Calu3 (cell line): ENCODE measurements around the gene FOXO3. TPM values are rescaled to one million over a fixed set of nuclear protein-coding genes. Genes with fewer than 3 reads are reported as not detected.

Experiments
- BruUV-seq: library from RNA; stranded (reverse); fragments of 400-500 nt; replicated peaks from 2 replicates; lab custom pipeline; 2021; lab: Mats Ljungman, UMichigan
- CTCF ChIA-PET: fragments of 300-600 bp; sonication (Branson Sonifier 250); formaldehyde crosslinking; loops from one replicate; lab custom pipeline; 2022; ENCODE audit warnings: antibody characterized with exemption; lab: Charles Lee
- DNase-seq: peaks from one replicate; pipeline ENCODE4 v3.0.0; 2022
- H3K27ac Mint-ChIP-seq: one replicate; pipeline ENCODE4 v1.8.0; 2022; ENCODE audit warnings: mixed read lengths; ENCODE audit not compliant: unreplicated experiment
- H3K27me3 Mint-ChIP-seq: one replicate; pipeline ENCODE4 v1.8.0; 2022; ENCODE audit warnings: mixed read lengths; ENCODE audit not compliant: unreplicated experiment
- H3K36me3 Mint-ChIP-seq: one replicate; pipeline ENCODE4 v1.8.0; 2022; ENCODE audit warnings: mild to moderate bottlenecking, moderate library complexity, mixed read lengths; ENCODE audit not compliant: insufficient read depth, unreplicated experiment
- H3K4me1 Mint-ChIP-seq: one replicate; pipeline ENCODE4 v1.8.0; 2022; ENCODE audit warnings: mild to moderate bottlenecking, low read depth, mixed read lengths; ENCODE audit not compliant: unreplicated experiment
- H3K4me3 Mint-ChIP-seq: one replicate; pipeline ENCODE4 v1.8.0; 2022; ENCODE audit warnings: mild to moderate bottlenecking, low read depth, moderate library complexity, mixed read lengths; ENCODE audit not compliant: unreplicated experiment
- H3K9me3 Mint-ChIP-seq: one replicate; pipeline ENCODE4 v1.8.0; 2022; ENCODE audit warnings: low read depth, mixed read lengths; ENCODE audit not compliant: unreplicated experiment
- intact Hi-C: fragments of 100-400 bp; cut with micrococcal nuclease; formaldehyde crosslinking; loops from one replicate; pipeline ENCODE4 v1.10.0; 2022; ENCODE audit not compliant: unreplicated experiment
- total RNA-seq: library from RNA; stranded (reverse); gene quantifications from 2 replicates; pipeline ENCODE4 v1.2.3, GENCODE V29; 2022
- TF ChIP-seq, protein P1 (sequence below): fragments of 200-600 bp; IDR thresholded peaks from one replicate; pipeline ENCODE4 v1.8.0; 2022; ENCODE audit warnings: antibody characterized with exemption; ENCODE audit not compliant: unreplicated experiment

FOXO3 gene
- total RNA-seq, 1 experiment from 2014 or later = 45.5 TPM

DNA sequence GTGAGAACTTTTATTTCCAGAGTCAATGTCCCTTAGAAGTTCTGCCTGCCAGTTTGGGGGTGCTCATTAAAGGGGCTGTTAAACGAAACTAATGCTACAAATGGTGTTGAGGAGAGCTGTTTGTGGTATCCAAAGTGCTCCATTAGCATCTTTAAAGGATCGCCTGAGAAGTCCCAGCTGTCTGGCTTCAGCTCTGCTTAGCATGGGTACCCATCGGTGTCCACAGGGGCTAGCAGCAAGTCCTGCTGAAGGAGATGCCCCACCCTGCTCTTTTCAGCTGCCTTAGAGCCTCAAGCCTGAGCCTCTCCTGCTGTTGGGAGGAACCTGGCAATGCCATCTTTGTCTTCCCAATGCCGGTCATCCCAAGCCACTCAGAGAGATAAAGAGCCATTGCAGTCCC, 111.1 kb downstream of the FOXO3 start:
- Mint-ChIP-seq H3K9me3 (no peaks in the 10 kb centered on the region), H3K27ac (no peak overlapping the region), H3K4me3 (no peak overlapping the region), H3K4me1 (peaks cover 40% of the 10 kb centered on the region), H3K27me3 (no peaks in the 10 kb centered on the region), H3K36me3 (peaks cover 26% of the 10 kb centered on the region)
- DNase-seq = no peak
- no TSS peak for BruUV-seq
- intact Hi-C loops = loop anchor here (5.0 to 10.0 kb wide), 2 partner anchors 109 to 113 kb away; partner anchors contain the start of gene FOXO3
- CTCF ChIA-PET = no interaction called here
- TF ChIP-seq, protein P1, sequence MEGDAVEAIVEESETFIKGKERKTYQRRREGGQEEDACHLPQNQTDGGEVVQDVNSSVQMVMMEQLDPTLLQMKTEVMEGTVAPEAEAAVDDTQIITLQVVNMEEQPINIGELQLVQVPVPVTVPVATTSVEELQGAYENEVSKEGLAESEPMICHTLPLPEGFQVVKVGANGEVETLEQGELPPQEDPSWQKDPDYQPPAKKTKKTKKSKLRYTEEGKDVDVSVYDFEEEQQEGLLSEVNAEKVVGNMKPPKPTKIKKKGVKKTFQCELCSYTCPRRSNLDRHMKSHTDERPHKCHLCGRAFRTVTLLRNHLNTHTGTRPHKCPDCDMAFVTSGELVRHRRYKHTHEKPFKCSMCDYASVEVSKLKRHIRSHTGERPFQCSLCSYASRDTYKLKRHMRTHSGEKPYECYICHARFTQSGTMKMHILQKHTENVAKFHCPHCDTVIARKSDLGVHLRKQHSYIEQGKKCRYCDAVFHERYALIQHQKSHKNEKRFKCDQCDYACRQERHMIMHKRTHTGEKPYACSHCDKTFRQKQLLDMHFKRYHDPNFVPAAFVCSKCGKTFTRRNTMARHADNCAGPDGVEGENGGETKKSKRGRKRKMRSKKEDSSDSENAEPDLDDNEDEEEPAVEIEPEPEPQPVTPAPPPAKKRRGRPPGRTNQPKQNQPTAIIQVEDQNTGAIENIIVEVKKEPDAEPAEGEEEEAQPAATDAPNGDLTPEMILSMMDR = no peak

DNA sequence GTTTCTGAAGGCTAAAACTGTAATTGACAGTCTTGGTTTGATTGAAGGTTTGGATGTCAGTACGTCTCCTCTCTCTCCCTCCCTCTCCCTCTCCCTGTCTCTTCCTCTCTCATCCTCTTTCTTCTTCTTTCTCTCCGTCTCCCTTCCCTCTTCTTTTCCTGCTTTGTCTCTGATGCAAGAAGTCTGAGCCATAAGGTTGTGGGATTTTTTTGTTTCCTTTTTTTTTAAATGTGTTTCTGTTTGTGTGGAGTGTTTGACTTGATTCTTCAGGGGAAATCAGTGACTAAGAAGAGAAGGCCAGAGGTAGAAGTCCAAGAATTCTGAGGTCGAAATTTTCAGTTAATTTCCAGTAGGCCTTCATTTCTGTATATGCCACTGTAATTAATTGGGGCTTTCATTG, 111.9 kb downstream of the FOXO3 start:
- Mint-ChIP-seq H3K27ac (peak overlapping the region; percentile 96), H3K9me3 (no peaks in the 10 kb centered on the region), H3K27me3 (no peaks in the 10 kb centered on the region), H3K4me3 (no peak overlapping the region), H3K36me3 (peaks cover 31% of the 10 kb centered on the region), H3K4me1 (peaks cover 48% of the 10 kb centered on the region)
- no peak for DNase-seq
- intact Hi-C loops = loop anchor here (5.0 to 10.0 kb wide), 2 partner anchors 110 to 112 kb away; partner anchors contain the start of gene FOXO3
- no TSS peak for BruUV-seq
- CTCF ChIA-PET = no interaction called here
- TF ChIP-seq, protein P1 = no peak

DNA sequence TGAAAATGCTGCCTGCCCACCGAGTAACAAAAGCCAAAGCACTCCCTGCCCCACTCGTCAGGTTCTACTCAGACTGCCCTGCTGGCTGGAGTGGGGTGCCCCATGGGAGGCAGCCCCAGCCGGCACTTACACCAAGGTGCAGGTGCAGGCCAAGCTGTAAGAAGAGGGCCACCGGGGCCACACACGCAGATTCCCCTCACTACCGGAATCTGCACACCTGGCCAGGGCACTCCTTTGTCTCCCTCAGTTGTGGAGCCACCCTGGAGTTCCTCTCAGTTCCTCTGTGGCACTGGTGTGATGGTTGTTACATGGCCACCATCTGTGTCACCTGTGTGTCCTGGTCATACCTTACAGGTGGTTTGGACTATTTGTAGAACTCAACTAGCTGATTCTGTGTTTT, 112.4 kb downstream of the FOXO3 start:
- H3K9me3 Mint-ChIP-seq = no peaks in the 10 kb centered on the region
- no TSS peak for BruUV-seq
- TF ChIP-seq, protein P1 = no peak
- H3K4me1 Mint-ChIP-seq = peaks cover 53% of the 10 kb centered on the region
- H3K4me3 Mint-ChIP-seq = peak overlapping the region; percentile 54
- CTCF ChIA-PET = no interaction called here
- intact Hi-C loops = loop anchor here (5.0 to 10.0 kb wide), 2 partner anchors 111 to 112 kb away; partner anchors contain the start of gene FOXO3
- peaks cover 31% of the 10 kb centered on the region for H3K36me3 Mint-ChIP-seq
- no peaks in the 10 kb centered on the region for H3K27me3 Mint-ChIP-seq
- no peak for DNase-seq
- H3K27ac Mint-ChIP-seq = peak overlapping the region; percentile 96

DNA sequence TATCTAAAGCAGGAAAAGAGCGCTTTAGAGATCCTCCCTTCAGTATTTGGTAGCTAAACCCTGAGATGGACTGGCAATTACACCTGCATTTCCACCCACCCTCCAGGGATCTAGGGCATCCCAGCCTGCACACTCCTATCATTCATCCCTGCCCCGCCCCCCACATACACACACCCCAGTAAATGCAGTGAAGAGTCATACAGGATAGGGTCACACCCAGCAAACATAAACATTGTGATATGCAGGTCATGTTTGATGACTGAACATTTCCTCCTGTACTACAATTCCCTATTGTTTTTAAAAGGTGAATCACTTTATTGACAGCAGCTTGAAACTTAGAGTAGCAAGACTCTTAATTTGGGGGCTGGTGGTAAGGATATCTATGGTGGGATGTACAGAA, 112.9 kb downstream of the FOXO3 start:
- CTCF ChIA-PET = no interaction called here
- H3K4me1 Mint-ChIP-seq = peaks cover 56% of the 10 kb centered on the region
- peak overlapping the region; percentile 96 for H3K27ac Mint-ChIP-seq
- H3K4me3 Mint-ChIP-seq = peak overlapping the region; percentile 54
- DNase-seq = peak; percentile 68
- H3K36me3 Mint-ChIP-seq = peaks cover 31% of the 10 kb centered on the region
- H3K9me3 Mint-ChIP-seq = no peaks in the 10 kb centered on the region
- no TSS peak for BruUV-seq
- intact Hi-C loops = loop anchor here (5.0 to 10.0 kb wide), 2 partner anchors 111 kb away; partner anchors contain the start of gene FOXO3
- H3K27me3 Mint-ChIP-seq = no peaks in the 10 kb centered on the region
- TF ChIP-seq, protein P1 = no peak
